ENCODE data around the gene FRRS1. TPM values are rescaled to one million over a fixed set of nuclear protein-coding genes. Genes with fewer than 3 reads are reported as not detected.
"Not testable (repeated sequence)": the region's sequence is repeated elsewhere in the genome, so short reads cannot be mapped to it uniquely, and the experiment has no call there.

Gene FRRS1
- total and polyA plus RNA-seq, 8 donors = 8.0 to 15.1 (median 12.4) TPM

- TF ChIP-seq CTCF (IDR thresholded peaks at IDR 0.05) = no peak
- no peaks in the 10 kb centered on the region for H3K27me3 ChIP-seq
- intact Hi-C loops (cut with DNase I) = no loop called here
- H3K36me3 ChIP-seq = no peaks in the 10 kb centered on the region
- no peak overlapping the region for H3K27ac ChIP-seq
- peaks cover 8 to 24% of the 10 kb centered on the region in 2 donors for H3K4me1 ChIP-seq
- ATAC-seq (no peak), DNase-seq (no peak)
- H3K4me3 ChIP-seq = no peak overlapping the region
- H3K9me3 ChIP-seq = no peaks in the 10 kb centered on the region
Measured at GRCh38 chr1:99763956-99764355, 2.5 kb downstream of the FRRS1 start.

GRCh38 chr1:99761774-99762173 is 4.7 kb downstream of the FRRS1 start:
- H3K27ac ChIP-seq = no peak overlapping the region

GRCh38 chr1:99759518-99760160 is 6.8 kb downstream of the FRRS1 start:
- Histone ChIP-seq H3K27ac (no peak overlapping the region), H3K27me3 (no peaks in the 10 kb centered on the region)
- TF ChIP-seq CTCF (IDR thresholded peaks at IDR 0.05) = no peak

More at GRCh38 chr1:99761774-99762173, 4.7 kb downstream of the FRRS1 start:
- Histone ChIP-seq H3K4me1 (peaks cover 8 to 25% of the 10 kb centered on the region in 2 donors), H3K4me3 (no peak overlapping the region), H3K27me3 (no peaks in the 10 kb centered on the region), H3K9me3 (no peaks in the 10 kb centered on the region), H3K36me3 (no peaks in the 10 kb centered on the region)
- intact Hi-C loops (cut with DNase I) = no loop called here
- ATAC-seq = no peak
- no peak for DNase-seq
- no peak for TF ChIP-seq CTCF (IDR thresholded peaks at IDR 0.05)

GRCh38 chr1:99758686-99759517 is 7.5 kb downstream of the FRRS1 start:
- DNase-seq; H3K4me3 ChIP-seq; H3K9me3 ChIP-seq; H3K27ac ChIP-seq; H3K36me3 ChIP-seq; intact Hi-C loops (cut with DNase I); H3K27me3 ChIP-seq; ATAC-seq: not testable (repeated sequence)
- H3K4me1 ChIP-seq = peaks cover 0 to 16% of the 10 kb centered on the region in 2 donors

More at GRCh38 chr1:99759518-99760160, 6.8 kb downstream of the FRRS1 start:
- ATAC-seq (no peak), DNase-seq (no peak)
- Histone ChIP-seq H3K9me3 (no peaks in the 10 kb centered on the region), H3K4me3 (no peak overlapping the region), H3K4me1 (peaks cover 3 to 16% of the 10 kb centered on the region in 2 donors), H3K36me3 (no peaks in the 10 kb centered on the region)
- intact Hi-C loops (cut with DNase I) = no loop called here

GRCh38 chr1:99758073-99758511 is 8.3 kb downstream of the FRRS1 start:
- no peaks in the 10 kb centered on the region for H3K9me3 ChIP-seq
- intact Hi-C loops (cut with DNase I) = no loop called here
- H3K4me3 ChIP-seq = no peak overlapping the region
- ATAC-seq = peak; percentile 26
- no peak for DNase-seq
- no peaks in the 10 kb centered on the region for H3K36me3 ChIP-seq
- no peak for TF ChIP-seq CTCF (IDR thresholded peaks at IDR 0.05)
- no peak overlapping the region for H3K27ac ChIP-seq
- H3K27me3 ChIP-seq = no peaks in the 10 kb centered on the region
- peaks cover 0 to 16% of the 10 kb centered on the region in 2 donors for H3K4me1 ChIP-seq

Measured in left lung (tissue), 10 donors.